Stimulated activated CD4-positive, alpha-beta T cell treated with anti-CD3 and anti-CD28 coated beads, Interleukin-2, amount 100 ng/mL, for 48 hours (primary cell): Measurements from ENCODE around the gene EPHA8.
A peak's percentile ranks its signal among the peaks of the same experiment; 100 is the strongest.

ENCODE experiments used
- DNase-seq, 2 donors: peaks; one replicate each; pipeline ENCODE4 v3.0.0-alpha.2; 2020

The EPHA8 gene

DNA sequence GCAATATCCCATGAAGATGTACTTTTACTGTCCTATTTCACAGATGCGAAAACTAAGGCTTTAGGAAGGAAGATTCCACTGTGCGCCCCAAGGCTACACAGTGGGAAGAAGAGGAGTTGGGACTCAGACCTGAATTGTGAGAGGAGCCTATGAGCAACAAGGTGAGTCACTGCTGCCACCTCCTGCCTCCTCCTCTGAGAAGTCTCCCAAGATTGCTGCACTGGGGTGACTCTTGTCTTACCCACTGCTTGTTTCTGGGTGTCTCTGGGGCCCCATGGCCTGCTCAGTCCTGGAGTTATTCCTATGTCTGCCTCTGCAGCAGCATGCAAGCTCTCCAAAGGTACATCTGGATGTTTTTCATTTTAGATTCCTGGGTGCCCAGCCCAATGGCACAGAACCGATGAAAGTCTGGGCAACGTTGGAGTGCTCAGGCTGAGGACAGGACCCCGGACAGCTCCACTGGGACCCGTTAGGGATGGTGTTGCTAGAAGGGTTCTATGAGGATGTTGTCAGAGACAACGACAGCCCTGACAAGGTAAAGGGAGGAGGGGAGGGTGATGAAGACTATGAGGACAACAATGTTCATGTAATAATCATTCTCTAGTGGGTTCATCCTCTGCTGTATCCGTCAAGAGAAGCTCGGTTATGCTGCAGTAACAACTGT lies 62.1 kb downstream of the EPHA8 start:
- DNase-seq: no peak

DNA sequence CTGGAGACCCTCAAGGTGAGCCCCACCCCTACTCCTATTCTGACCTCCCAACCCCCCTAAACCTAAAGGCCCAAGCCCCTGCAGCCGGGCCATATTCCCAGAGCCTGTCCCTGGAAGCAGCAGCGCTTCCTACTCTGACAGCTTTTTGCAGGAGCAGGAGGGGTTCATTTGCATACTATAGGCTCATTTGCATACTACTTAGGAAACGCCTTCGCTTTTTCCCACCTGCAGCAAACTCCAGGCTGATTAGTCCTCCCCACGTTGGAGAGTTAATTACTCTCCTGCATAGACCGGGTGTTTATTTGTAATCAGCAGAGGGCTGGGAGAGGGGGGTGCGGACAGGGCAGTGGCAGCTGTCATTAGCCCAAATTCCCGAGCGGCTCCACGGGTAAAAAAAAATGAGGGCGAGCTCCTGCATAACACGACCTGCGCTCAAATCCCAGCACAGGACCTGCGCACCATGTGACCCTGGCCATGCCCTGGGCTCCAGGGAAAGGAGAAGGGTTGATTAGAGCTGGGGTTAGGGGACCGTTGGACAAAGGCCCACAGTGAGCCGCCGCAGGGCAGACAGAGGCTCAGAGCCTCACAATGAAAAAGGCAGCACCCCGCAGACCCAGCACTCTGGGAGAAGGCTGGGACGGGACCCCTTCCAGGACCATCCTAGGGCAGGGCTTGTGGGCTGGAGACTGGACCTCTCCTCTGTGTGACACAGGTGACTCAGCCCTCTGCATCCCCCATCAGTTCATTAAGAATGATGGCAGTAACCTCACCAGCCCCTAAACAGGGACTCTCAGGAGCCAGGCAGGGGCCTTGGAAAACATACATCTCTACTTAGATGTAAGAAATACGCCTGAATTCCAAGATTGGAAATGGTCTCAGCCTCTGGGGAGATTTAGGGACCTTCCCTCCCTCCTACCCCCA lies 63.2 kb downstream of the EPHA8 start:
- no peak for DNase-seq

DNA sequence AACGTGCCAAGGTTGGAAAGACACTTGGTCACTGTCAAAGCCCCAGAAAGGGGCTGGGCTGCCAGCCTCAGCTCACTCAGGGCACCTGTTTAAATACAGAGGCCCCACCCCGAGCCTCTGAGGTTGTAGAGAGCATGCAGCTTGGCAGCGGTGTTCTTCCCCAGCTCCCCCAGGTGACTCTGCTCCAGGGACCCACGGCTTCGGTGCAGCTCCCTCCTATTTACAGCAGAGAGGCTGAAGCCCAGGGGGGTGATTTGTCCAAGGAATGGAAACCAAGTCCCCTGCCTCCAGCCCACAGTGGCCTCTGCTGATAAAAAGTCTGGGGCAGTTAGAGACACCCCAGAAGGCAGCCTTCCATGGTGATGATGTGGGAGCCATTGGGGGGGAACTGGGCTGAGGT lies 64.0 kb downstream of the EPHA8 start:
- DNase-seq: no peak

DNA sequence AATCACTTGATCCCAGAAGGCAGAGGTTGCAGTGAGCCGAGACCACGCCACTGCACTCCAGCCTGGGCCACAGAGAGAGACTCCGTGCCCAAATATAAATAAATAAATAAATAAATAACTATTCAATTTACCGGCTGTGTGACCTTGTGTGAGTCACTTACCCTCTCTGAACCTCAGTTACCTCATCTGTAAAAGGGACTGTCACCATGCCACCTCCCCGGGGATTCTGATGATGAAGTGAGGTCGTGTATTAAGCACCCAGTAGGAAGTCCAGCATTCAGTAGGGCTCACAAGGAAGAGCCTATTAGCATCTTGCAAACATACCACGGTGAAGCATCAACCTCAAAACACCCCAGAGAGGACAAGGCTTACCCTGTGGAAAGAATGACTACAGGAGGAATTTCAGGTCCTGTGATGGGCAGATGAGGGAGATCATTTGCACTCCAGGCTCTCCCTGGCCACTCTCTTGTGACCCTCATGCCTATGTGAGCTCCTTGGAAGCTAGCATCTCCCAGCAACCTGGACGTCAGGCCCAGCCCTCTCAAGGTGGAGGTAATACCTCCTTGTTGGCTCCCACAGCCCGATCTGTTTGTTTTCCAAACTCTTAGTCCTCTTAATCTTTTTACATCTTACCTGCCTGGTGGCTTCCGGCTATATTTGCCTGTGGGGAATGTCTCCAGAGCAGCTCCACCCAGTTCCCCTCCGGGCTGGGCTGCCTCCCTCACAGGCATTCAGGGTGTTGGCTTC lies 65.6 kb downstream of the EPHA8 start:
- DNase-seq: no peak

DNA sequence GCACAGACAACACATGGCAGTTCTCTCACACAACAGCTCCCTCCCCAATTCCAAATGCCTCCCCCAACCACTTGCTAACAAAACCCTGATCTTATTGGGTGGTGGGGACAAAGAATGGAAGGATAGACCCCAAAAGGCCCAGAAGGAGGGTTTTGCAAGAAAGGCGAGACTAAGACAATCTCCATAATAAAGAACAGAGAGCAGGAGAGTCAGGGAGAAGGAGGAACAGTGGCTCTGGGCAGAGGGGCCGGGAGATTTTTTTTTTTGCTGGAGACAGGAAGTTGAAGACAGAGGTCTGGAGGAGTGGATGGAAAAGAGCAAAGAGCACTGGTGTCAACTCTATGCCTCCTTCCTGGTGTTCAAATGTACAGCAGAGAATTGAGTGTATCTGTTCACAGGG lies 66.6 kb downstream of the EPHA8 start:
- no peak for DNase-seq

DNA sequence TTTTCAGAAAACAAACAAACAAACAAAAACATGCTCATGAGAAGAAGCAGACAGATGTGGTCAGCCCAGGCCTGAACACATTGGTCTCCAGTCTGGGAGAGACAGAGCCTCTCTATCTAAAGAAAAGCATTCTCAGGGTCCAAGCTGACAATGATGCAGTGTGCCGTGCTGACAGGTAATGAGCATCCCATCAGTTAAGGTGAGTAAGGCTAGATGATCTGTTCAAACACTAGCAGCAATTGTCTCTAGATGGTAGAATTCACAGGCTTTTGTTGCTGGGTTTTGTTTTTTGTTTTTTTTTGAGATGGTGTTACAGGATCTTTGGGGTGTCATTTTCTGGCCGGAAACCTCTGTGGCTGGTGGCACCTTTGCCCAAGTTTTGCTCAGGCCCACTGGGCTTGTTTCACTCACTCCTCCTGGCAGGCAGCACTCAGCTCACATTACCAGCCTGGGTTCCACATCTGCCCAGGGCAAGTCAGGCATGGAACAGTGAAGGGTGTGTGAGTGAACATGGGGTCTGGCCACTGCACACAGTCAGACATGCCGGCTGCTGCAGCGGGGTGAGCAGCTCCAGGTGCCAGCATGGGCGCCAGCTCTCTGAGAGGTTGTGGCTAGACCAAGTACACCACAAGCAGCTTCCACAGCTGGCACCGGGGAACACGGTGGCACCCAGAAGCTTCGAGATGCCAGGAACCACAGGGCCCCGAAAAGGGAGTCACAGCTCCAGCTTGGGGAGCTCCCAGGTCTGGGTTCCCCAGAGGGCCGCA lies 70.6 kb downstream of the EPHA8 start:
- DNase-seq: no peak

DNA sequence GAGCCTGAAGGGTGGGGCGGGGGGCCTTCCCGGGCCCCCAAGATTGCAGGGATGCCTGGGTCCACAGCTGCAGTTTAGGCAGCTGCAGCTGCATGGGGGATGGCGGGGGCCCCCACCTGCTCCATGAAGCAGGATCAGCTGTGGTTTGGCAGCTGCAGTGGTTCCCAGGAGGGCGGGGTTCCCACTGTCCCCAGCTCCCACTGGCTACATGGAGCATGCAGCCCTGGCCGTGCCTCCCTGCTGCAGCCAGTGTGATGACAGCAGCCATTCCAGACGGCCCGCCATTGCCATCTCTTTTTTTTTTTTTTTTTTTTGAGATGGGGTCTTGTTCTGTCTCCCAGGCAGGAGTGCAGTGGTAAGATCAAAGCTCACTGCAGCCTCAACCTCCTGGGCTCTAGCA lies 72.1 kb downstream of the EPHA8 start:
- DNase-seq: no peak

DNA sequence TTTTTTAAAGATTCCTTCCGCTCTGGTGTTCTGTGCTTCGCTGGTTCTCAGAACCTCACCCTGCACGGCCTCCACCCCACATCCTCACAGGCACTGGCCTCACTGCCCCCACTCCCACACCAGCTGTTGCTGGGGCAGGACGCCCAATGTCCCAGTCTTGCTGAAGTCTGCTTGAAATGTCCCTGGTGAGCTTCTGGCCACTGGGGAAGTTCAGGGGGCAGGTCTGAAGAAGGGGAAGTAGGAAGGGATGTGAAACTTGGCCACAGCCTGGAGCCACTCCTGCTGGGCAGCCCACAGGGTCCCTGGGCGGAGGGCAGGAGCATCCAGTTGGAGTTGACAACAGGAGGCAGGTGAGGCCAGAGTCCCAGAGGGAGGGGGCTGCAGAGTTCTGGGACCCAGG lies 73.1 kb downstream of the EPHA8 start, which contains the start of gene C1QA:
Gene C1QA (plus strand): TSS at position 276 of the 400 bp plus-strand sequence. CDS start 989 bp downstream, outside the sequence.
- DNase-seq: no peak

DNA sequence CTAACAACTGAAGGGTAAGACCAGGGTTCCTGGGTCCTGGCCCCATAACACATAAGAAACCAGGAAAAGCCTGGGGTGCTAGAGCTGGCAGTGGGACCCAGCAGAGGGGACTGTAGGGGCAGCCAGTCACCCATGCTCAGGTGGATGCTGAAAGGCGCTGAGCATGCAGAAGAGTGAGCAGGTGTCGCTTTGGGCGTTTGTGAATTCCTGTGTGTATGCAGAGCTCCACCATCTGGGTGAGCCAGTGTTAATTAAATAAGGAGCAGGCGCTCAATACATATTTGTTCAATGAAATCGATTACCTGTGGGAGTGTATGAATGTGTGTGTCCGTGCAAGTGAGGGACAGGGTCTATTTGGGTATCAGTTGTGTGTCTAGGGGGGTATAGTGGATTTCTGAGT lies 73.6 kb downstream of the EPHA8 start:
- no peak for DNase-seq

DNA sequence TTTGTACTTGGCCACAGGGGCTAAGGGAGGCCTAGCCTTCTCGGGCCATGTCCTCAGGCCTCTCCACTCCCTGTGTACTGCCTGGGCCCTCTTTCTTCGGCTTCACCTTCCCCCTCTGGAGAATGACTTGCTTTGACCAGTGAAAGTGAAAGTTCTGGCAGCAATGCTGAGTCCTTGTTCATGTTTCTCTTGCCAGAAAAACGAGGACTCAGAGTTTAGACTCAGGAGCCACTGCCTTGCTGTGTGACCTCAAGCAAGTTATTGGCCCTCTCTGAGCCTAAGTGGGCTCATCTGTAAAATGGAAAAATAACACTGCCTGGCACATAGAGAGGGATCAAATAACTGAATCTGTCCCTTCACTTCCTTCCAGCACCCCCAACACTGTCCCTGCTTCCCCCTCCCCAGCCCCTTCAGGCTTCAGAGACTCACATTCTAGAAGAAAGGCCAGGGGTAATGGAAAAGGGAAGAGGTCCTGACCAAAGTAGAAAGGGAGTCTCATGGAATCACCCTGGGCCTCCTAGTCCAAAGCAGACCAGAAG lies 74.7 kb downstream of the EPHA8 start:
- no peak for DNase-seq

DNA sequence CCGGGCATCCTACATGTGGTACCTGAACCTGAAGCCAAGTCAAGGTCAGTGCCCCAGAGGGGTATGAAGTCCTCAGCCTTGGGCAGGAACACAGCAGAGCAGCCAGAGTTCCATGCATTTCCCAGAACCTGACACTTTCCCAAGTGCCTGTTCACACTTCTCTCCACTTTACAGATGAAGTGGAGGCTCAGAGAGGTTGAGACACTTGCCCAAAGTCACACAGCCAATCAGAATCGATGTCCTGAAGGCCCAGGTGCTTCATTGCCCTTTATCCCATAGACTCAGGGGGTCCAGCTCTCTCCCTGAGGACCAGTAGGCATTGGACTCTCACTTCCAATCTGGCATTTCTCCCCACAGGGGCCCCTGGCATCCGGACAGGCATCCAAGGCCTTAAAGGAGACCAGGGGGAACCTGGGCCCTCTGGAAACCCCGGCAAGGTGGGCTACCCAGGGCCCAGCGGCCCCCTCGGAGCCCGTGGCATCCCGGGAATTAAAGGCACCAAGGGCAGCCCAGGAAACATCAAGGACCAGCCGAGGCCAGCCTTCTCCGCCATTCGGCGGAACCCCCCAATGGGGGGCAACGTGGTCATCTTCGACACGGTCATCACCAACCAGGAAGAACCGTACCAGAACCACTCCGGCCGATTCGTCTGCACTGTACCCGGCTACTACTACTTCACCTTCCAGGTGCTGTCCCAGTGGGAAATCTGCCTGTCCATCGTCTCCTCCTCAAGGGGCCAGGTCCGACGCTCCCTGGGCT lies 75.4 kb downstream of the EPHA8 start:
- no peak for DNase-seq

DNA sequence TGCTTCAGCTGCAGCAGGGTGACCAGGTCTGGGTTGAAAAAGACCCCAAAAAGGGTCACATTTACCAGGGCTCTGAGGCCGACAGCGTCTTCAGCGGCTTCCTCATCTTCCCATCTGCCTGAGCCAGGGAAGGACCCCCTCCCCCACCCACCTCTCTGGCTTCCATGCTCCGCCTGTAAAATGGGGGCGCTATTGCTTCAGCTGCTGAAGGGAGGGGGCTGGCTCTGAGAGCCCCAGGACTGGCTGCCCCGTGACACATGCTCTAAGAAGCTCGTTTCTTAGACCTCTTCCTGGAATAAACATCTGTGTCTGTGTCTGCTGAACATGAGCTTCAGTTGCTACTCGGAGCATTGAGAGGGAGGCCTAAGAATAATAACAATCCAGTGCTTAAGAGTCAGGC lies 76.0 kb downstream of the EPHA8 start:
- DNase-seq: no peak

DNA sequence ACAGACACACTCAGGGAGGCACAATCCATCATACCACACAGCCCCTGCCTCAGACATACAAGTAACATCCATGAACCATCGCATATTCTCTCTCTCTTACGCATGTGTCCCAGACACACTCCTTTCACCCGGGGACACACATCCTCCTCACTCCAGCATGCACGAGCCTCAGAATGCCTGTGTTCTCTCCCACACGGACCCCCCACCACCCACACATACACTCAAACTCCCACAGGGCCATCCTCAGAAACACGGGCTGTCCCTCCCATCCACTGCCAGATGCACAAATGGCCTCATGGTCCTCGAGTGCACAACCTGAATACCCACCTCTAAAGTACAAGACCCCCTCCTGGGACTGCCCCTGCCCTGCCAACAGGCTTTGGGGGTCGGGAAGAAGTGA lies 78.0 kb downstream of the EPHA8 start:
- DNase-seq: no peak

DNA sequence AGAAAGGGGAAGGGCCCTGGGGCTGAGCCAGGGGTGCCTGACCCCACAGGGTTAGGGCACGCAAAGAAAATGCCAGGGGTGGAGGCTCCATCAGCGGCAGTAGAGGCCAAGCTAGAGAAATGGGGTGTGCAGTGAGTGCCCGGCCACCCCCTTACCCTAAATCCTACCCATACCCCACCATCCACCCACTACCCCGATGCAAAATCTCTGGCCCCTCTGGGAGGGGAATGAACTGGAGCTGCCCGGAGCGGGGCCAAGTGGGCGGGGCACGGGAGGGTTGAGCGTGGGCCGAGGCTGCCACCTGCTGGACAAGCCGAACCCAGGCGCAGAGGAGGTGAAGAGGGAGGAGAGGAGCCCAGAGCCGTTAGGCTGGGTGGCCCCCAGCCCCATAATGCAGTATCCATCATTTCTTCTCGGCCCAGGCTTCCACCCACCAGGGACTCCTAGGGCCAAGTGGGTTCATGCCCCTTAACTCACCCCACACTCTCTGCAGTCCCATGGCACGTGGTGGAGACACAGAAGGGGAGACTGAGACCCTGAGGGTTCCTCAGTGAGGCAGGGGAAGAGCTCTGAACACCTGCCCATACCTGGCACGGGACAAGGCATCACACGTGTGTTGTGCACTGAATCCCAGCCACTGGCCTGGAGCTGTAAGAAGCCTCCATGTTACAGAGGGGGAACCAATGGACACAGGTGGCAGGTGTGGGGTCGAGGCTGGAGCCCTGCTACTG lies 78.8 kb downstream of the EPHA8 start:
- peak; percentile 70 to 72 for DNase-seq

DNA sequence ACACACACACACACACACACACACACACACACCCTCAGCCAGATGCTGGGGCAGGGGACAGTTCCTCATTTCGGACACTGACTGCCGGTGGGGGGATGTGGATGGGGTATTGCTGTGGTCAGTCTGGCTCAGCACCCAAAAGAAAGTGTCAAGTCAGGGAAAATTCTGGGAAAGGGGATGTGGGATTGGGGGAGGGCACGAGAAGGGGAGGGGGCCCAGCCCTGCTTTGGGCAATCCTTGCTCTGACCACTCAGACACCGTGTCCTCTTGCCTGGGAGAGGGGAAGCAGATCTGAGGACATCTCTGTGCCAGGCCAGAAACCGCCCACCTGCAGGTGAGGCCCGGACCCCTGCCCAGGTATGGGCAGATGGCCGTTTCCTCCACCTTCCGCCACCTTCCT lies 80.1 kb downstream of the EPHA8 start, which contains the start of gene C1QC:
Gene C1QC (plus strand): TSS at position 253 of the 400 bp plus-strand sequence. CDS start 391 bp downstream, outside the sequence.
- DNase-seq: no peak

DNA sequence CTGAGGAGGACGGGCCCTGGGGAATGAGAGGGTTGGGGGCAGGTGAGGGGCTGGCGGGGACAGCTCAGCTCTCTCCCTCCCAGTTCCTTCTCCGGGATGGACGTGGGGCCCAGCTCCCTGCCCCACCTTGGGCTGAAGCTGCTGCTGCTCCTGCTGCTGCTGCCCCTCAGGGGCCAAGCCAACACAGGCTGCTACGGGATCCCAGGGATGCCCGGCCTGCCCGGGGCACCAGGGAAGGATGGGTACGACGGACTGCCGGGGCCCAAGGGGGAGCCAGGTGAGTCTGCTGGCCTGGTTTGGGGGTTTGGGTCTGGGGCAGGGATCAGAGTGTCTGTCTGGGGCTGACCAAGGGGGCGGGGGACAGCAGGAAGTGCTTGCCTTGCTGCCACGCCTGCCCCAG lies 80.6 kb downstream of the EPHA8 start:
- no peak for DNase-seq

DNA sequence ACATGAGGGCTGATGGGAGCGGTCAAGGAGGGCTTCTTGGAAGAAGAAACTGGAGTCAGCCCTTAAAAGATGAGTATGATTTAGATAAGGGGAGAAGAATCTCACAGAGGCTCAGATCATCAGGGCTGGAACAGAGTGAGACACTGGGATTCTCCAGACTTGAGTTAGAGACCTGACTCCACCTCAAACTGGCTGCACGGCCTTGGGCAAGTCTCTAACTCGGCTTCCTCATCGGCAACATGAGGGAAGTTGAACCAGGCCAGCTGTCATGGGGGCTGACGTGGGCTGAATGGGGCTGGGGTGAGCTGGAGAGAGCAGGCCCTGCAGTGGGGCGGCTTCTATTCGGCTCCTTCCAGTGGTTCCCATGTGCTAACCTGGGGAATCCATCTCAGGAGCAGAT lies 82.6 kb downstream of the EPHA8 start:
- DNase-seq: no peak

DNA sequence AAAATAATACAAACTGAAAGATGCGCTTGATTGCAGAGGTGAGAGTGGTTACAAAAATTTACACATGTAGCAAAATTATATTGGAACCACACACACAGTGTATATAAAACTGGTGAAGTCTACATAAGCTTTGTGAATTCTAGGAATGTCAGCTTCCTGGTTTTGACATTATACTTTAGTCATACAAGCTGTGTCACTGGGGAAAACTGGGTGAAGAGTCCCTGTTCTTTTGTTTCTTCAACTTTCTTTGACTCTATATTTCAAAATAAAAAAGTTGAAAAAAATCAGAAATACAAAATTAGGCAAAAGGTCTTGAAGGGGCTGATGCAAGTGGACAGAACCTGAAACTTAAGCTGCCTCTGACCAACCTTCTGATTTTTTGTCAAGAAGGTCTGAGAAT lies 83.1 kb downstream of the EPHA8 start:
- DNase-seq: no peak

DNA sequence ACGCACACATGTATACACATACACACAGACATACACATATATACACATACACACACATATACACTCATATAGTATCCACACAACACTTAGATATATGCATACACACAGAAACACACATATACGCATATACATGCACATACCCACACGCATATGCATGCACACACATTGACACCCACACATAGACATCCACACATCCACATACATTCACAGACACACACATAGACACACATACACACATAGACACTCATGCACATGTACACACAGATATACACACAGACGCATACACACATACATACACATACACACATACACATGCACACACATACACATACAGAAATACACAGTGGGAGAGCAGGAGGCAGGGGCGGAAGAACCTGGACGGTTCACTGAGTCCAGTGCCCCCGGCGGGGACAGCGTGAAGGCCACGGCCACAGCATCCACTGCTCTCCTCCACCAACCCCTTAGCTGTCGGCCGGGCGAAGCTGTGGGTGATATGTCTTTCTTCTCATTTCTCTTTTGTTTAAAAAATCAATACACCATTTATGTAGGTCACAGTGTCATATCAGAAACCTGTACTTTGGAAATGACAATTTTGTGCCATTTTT lies 86.9 kb downstream of the EPHA8 start:
- DNase-seq: no peak
